ENCODE data around the gene ADAMTS8.

- TF ChIP-seq CTCF (IDR thresholded peaks at IDR 0.05) (no peak), POLR2A (IDR thresholded peaks at IDR 0.05) (no peak)
Observed at GRCh38 chr11:130426223-130426836, 2.1 kb downstream of the ADAMTS8 start.
